Measurements from ENCODE around the gene EWSR1. TPM values are rescaled to one million over a fixed set of nuclear protein-coding genes. Genes with fewer than 3 reads are reported as not detected.

EWSR1 gene
- total RNA-seq, 1 experiment from 2014 or later = 462 TPM

DNA sequence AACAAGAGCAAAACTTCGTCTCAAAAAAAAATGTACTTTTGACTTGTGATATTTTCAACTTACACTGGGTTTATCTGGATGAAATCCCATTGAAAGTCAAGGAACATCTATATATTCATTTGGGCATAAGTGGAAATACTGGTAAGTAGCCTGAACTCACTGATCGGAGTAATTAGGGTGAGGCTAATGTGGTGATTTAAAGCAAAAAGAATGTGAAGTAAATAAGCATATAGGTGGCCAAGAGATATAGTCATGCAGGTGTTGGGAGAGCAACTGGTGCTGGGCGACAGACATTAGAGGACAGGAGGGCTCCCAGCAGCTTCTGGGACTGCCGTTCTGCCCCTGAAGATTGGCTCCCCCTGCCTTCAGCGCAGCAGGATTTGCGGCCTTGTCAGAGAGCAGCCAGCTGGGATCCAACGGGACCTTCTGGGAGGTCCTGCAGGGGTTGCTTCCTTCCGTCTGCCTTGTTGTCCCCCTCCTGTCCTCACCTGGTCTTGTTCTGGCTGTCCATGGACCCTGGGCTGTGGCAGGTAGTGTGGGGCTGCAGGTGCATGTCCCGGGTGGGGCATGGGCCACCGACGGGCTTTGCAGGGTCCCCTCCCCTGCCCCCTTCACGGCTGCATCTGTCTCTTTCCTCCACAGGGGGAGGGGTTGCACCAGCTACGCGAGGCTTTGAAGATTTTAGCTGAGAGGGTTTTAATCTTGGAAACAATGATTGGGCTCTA is 14.3 kb upstream of the EWSR1 start:
- Histone ChIP-seq H2BK20ac (ENCODE audit: low read depth, low read length, poor library complexity, severe bottlenecking) (no peak overlapping the region), H3K14ac (ENCODE audit: insufficient read depth, low read length) (peak overlapping the region; percentile 63), H3K79me1 (ENCODE audit: insufficient read depth, low read depth, low read length, poor library complexity, severe bottlenecking) (no peaks in the 10 kb centered on the region), H4K91ac (ENCODE audit: insufficient read length, low read depth, low read length) (no peak overlapping the region), H3K4me1 (ENCODE audit: insufficient read depth, low read length) (no peaks in the 10 kb centered on the region), H3K79me2 (ENCODE audit: insufficient read depth, low read length) (no peaks in the 10 kb centered on the region), H3T11ph (ENCODE audit: low read length) (no peak overlapping the region), H3K27me3 (ENCODE audit: insufficient read depth, low read length) (no peaks in the 10 kb centered on the region), H3K23me2 (ENCODE audit: insufficient read length, low read depth, low read length, poor library complexity, severe bottlenecking) (no peaks in the 10 kb centered on the region), H4K5ac (ENCODE audit: insufficient read length, low read depth, low read length) (no peak overlapping the region), H3K23ac (ENCODE audit: insufficient read length, low read depth, low read length) (no peak overlapping the region), H3K18ac (ENCODE audit: insufficient read length, low read depth, low read length) (no peak overlapping the region), H3K4me2 (ENCODE audit: insufficient read depth, insufficient read length, low read length) (no peak overlapping the region), H4K20me1 (ENCODE audit: control insufficient read depth, insufficient read depth, insufficient read length) (no peaks in the 10 kb centered on the region), H3K9me3 (ENCODE audit: control insufficient read depth, low read depth, low read length) (no peaks in the 10 kb centered on the region), H2AK5ac (ENCODE audit: insufficient read length, low read length) (no peak overlapping the region), H4K8ac (replicated peaks; ENCODE audit: insufficient read length, low read depth, low read length) (no peak overlapping the region), H2BK5ac (ENCODE audit: insufficient read length, low read length) (no peak overlapping the region), H3K9ac (ENCODE audit: extremely low read depth, insufficient read length, low read length) (no peak overlapping the region), H3K4ac (ENCODE audit: low read depth, low read length) (no peak overlapping the region), H2BK15ac (ENCODE audit: low read depth, low read length) (no peak overlapping the region), H3K56ac (ENCODE audit: insufficient read length, low read depth, low read length) (no peak overlapping the region), H2BK120ac (ENCODE audit: low read depth, low read length, poor library complexity, severe bottlenecking) (no peak overlapping the region), H2AFZ (ENCODE audit: low read length) (no peak overlapping the region), H3K27ac (ENCODE audit: insufficient read length, low read depth, low read length) (no peak overlapping the region), H2BK12ac (ENCODE audit: insufficient read length, low read depth, low read length) (no peak overlapping the region)
- TF ChIP-seq, protein P1, sequence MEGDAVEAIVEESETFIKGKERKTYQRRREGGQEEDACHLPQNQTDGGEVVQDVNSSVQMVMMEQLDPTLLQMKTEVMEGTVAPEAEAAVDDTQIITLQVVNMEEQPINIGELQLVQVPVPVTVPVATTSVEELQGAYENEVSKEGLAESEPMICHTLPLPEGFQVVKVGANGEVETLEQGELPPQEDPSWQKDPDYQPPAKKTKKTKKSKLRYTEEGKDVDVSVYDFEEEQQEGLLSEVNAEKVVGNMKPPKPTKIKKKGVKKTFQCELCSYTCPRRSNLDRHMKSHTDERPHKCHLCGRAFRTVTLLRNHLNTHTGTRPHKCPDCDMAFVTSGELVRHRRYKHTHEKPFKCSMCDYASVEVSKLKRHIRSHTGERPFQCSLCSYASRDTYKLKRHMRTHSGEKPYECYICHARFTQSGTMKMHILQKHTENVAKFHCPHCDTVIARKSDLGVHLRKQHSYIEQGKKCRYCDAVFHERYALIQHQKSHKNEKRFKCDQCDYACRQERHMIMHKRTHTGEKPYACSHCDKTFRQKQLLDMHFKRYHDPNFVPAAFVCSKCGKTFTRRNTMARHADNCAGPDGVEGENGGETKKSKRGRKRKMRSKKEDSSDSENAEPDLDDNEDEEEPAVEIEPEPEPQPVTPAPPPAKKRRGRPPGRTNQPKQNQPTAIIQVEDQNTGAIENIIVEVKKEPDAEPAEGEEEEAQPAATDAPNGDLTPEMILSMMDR (conservative IDR thresholded peaks at IDR 0.05) = peak; percentile 29; the same call in 2 of the 3 replicates
- peaks cover 7% of the 10 kb centered on the region for H3K27me3 Mint-ChIP-seq (ENCODE audit: low read depth)
- no peak overlapping the region for H3K27ac Mint-ChIP-seq
- H3K4me1 Mint-ChIP-seq = peaks cover 0 to 7% of the 10 kb centered on the region in 2 experiments; a peak in 2 of 4 replicates
- DNase-seq = no peak
- no peaks in the 10 kb centered on the region for H3K9me3 Mint-ChIP-seq
- H3K36me3 Mint-ChIP-seq (ENCODE audit: insufficient read depth in 1 of 3, low read depth in 3 of 3) = no peaks in the 10 kb centered on the region; a peak in 1 of 7 replicates
- no peak overlapping the region for H3K4me3 Mint-ChIP-seq
- WGBS (ENCODE audit: extremely low coverage, insufficient read length, low lambda C conversion rate) = no CpG with 5 or more reads among the region's 14 CpGs
